ENCODE results near the gene MTHFS. TPM values are rescaled to one million over a fixed set of nuclear protein-coding genes. Genes with fewer than 3 reads are reported as not detected.
A peak's percentile ranks its signal among the peaks of the same experiment; 100 is the strongest.
"Not testable (repeated sequence)": the region's sequence is repeated elsewhere in the genome, so short reads cannot be mapped to it uniquely, and the experiment has no call there.

MTHFS gene
- 10 to 100 TPM; 20.0 to 22.0 TPM for total RNA-seq
- long read RNA-seq, transcript MTHFS-201 (3 exons, 907 nt): major isoform, 20 of 28 reads
- long read RNA-seq, partial matches to known transcripts: 0 of 28 reads
- long read RNA-seq, other reads (novel, unspliced or antisense): 8 of 28 reads

GRCh38 chr15:79896634-79897379 lies at the start of gene MTHFS:
TSS of gene MTHFS (minus strand) at chr15:79897014. CDS start at chr15:79896988, 26 bp downstream.
- DNase-seq (peak; percentile 79 to 89), ATAC-seq (peak; percentile 96)
- intact Hi-C loops (cut with DNase I, micrococcal nuclease): no loop called here

GRCh38 chr15:79944622-79945021 lies 47.8 kb upstream of the MTHFS start:
- DNase-seq: no peak
- intact Hi-C loops (cut with DNase I, micrococcal nuclease): no loop called here
- ATAC-seq: no peak

DNA sequence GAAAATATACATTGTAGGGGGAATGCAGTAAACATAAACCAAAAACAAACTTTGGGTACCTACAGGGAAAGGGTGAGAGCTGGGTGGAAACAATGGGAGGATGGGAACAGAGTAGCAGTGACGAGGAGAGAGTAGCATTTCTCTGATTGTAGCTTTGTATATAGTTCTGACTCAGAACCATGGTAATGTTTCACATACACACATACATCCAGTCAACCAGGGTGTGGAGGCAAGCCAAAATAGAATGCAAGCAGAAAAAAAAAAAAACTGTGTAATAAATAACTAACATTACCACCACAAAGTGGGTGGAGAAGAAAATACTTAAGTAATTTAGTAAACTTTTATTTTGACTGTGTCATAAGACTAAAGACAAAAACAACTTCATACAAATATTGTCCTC lies 47.0 kb upstream of the MTHFS start:
- DNase-seq (no peak), ATAC-seq (no peak)
- intact Hi-C loops (cut with DNase I, micrococcal nuclease): no loop called here

DNA sequence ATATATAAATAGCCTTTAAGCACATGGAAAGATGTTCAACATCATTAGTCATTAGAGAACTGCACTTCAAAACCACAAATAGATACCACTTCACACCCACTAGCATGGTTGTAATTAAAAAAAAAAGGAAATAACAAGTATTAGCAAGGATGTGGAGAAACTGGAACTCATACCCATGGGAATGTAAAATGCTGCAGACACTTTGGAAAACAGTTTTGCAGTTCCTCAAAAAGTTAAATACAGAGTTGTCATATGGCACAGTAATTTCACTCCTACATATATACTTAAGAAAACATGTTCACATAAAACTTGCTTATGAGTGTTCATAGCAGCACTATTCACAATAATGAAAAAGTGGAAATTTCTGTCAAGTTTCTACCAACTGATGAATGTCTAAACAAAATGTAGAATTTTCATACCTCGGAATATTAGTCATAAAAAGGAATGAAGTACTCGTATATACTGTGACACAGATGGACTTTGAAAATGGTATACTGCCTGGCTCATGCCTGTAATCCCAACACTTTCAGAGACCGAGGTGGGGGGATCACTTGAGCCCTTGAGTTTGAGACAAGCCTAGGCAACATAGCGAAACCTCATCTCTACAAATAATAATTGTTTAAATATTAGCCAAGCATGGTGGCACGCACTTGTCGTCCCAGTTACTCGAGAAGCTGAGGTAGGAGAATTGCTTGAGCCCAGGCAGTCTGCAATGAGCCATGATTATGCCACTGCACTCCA lies 46.1 kb upstream of the MTHFS start:
- ATAC-seq (no peak), DNase-seq (no peak)
- intact Hi-C loops (cut with DNase I, micrococcal nuclease): no loop called here

DNA sequence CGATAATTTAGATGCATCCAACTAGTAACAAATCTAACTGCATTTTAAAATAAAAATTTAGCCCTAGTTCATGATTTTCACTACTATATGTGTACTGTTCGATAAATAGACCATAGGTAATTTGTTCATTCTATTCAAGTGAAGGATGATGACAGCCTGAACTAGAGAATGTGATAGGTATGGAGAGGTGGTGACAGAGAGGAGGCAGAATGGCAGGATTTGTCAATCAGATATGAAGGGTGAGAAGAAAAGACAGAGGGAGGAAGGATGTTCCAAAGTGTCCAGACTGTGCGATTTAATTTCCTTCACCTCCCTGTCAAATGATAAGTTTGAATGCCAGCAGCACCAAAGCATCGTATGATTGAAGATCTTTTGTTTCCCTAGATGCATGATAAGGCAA lies 42.6 kb upstream of the MTHFS start:
- ATAC-seq (no peak), DNase-seq (no peak)
- intact Hi-C loops (cut with DNase I, micrococcal nuclease): no loop called here

- no peak for ATAC-seq
- DNase-seq: no peak
- intact Hi-C loops (cut with DNase I, micrococcal nuclease): no loop called here
These were observed 41.3 kb upstream of the MTHFS start for GRCh38 chr15:79938143-79938542.

DNA sequence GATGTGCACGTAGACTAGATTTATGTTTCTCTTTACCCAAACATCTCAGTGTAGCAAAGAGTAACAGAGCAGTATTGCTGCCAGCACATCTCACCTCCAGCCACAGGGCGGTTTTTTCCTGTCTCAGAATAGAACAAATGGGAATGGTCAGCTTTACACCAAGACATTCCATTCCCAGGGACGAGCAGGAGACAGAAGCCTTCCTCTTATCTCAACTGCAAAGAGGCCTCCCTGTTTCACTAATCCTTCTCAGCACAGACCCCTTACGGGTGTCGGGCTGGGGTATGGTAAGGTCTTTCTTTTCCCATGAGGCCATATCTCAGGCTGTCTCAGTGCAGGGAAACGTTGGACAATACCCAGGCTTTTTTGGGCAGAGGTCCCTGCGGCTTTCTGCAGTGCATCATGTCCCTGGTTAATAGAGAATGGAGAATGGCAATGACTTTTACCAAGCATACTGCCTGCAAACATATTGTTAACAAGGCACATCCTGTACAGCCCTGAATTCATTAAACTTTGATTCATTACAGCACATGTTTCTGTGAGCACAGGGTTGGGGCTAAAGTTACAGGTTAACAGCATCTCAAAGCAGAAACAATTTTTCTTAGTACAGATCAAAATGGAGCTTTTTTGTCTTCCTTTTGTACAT lies 38.9 kb upstream of the MTHFS start:
- intact Hi-C loops (cut with DNase I, micrococcal nuclease); ATAC-seq; DNase-seq: not testable (repeated sequence)

DNA sequence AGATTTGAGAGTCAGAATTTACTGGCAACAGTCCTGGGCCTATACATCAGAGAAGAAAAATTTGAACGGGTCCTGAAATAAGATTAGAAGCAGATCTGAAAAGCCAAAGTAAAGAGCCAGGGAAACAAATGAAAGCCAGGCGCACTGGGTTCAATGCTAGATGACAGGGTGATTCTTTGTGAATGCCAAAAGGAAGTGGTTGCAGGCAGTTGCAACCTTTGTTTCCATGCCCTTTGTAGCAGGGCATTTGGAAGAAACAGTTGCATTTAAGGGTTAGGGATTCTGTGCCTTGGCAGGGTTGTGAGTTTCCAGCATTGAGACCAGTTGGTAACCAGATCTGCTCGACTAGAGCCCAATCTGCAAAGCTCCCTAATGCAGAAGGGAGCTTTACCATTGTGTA lies 36.4 kb upstream of the MTHFS start:
- DNase-seq (no peak), ATAC-seq (no peak)
- intact Hi-C loops (cut with DNase I, micrococcal nuclease): no loop called here

DNA sequence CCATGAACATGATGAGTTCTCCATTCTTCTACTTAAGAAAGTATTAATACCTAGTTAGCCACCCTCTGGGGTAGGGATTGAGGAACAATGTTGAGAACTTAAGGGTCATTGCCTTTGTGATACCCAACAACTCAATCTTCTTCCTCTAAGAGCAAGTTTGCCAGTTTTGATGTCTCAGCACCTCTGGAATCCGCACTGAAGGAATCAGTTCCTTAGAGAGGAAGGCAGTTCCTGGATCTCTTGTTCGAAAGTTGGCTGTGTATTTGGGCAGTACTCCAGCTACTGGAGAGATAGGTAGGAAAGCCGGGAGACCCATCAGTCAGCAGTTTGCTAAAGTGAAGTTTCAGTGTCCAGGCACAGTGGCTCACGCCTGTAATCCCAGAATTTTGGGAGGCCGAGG lies 35.6 kb upstream of the MTHFS start:
- ATAC-seq (no peak), DNase-seq (no peak)
- intact Hi-C loops (cut with DNase I, micrococcal nuclease): no loop called here

DNA sequence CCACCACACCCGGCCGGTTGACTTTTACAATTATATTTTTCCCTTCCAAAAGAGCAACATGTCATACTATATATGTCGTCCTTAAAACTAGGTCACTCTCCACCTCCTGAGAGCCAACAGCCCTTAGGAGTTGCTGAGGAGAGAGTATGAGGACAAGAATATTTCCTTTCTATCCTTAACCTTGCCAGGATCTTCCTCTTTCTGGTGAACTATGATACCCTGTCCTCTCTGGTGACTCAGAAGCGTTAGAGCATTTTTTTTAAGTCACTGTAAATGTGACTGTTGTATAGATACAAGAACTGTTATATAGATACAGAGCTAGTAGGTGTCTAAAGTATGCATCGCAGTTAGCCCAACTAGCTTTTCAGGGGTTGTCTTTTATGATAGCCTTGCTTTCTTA lies 33.7 kb upstream of the MTHFS start:
- ATAC-seq: no peak
- no peak for DNase-seq
- intact Hi-C loops (cut with DNase I, micrococcal nuclease): no loop called here

DNA sequence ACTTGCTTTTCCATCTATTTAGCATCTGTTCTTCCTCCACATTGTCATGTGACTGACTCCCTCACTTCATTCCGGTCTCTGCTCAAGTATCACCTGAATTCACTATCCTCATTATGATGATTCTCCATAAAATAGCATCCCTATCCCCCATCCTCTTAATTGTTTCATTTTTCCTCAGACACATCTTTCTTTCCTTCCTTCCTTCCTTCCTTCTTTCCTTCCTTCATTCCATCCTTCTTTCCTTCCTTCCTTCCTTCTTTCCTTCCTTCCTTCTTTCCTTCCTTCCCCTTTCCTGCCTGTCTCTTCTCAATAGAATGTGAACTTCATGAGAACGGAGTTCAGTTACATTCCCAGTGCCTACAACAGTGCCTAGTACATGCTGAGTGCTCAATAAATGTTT lies 32.6 kb upstream of the MTHFS start:
- intact Hi-C loops (cut with DNase I, micrococcal nuclease): no loop called here
- no peak for DNase-seq
- ATAC-seq: no peak

- DNase-seq; ATAC-seq; intact Hi-C loops (cut with DNase I, micrococcal nuclease): not testable (repeated sequence)
These were observed 29.3 kb upstream of the MTHFS start for GRCh38 chr15:79926116-79926515.

GRCh38 chr15:79924379-79924778 lies 27.6 kb upstream of the MTHFS start:
- no peak for ATAC-seq
- DNase-seq: peak in 1 of 2 donors; percentile 23
- intact Hi-C loops (cut with DNase I, micrococcal nuclease): no loop called here

- intact Hi-C loops (cut with DNase I, micrococcal nuclease): no loop called here
- ATAC-seq (peak; percentile 96), DNase-seq (peak; percentile 97 to 98)
These were observed 26.8 kb upstream of the MTHFS start for GRCh38 chr15:79923515-79924169.

- intact Hi-C loops (cut with DNase I, micrococcal nuclease): no loop called here
- peak; percentile 80 to 82 for DNase-seq
- ATAC-seq: peak; percentile 81
These were observed 26.3 kb upstream of the MTHFS start for GRCh38 chr15:79923079-79923514.

DNA sequence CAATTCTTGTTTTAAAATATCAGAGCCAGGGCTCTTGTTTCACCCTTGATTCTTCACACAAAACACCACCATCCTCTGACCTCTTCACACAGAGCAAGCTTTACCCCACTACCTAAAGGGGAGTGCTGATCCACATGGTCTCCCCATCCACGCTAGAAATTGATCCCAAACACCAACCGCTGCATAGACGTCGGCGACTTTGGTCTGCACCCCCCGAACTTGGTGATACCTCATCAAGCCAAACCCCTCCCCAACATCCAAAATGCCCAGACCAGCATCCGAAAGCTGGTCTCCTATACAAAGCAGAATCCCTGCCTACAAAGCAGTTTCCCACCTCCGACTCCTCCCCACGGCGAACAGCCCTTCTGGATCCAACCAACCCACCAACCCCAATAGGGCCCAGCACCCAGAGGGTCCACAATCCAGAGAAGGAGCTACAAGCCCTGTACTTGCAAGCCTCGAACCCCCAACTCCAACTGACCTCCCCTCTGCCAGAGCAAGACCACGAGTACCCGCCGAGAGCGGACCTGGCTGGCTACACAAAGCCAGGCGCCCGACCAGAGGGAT lies 25.8 kb upstream of the MTHFS start:
- intact Hi-C loops (cut with DNase I, micrococcal nuclease): no loop called here
- peak; percentile 0 for ATAC-seq

GRCh38 chr15:79919749-79920511 lies 23.1 kb upstream of the MTHFS start:
- intact Hi-C loops (cut with DNase I, micrococcal nuclease): no loop called here
- ATAC-seq (no peak), DNase-seq (no peak)

More for the DNA sequence above, 25.8 kb upstream of the MTHFS start:
- DNase-seq: no peak

All from left colon (tissue), 2 donors.